Measurements from ENCODE around the gene GLRX. TPM values are rescaled to one million over a fixed set of nuclear protein-coding genes. Genes with fewer than 3 reads are reported as not detected.

GLRX gene
- polyA plus RNA-seq, 4 donors = 15.2 to 59.4 (median 51.4) TPM

DNA sequence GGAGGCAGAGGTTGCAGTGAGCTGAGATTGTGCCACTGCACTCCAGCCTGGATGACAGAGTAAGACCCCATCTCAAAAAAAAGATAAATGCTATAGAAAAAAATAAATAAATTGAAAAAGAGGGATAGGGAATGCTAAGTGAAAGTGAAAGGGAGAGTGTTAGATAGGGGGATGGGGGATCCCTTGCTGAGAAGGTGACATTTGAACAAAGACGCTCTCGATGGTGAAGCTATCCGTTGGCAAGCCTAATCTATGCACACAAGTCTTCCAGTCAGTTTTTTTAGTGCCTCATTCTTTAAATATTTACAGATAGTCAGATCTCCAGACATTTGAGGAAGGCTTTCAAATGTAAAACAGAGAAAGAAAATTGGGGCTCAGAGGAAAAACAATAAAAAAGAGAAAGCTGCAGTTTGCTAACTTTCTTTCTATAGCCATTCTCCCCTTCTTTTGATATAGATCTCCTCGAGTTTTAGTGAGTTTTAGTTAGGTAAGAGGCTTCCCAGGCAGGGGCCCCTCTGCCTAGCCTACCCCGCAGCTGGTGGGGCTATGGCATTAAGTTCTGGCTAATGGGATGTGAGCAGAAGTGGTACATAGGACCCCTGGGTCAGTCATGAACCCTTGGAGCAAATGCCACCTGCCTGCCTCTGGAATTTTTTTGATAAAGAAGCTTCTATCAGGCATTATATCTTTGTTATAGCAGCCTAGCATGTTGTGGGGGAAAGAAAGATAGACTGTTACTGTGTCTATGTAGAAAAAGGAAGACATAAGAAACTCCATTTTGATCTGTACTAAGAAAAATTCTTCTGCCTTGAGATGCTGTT lies 12.0 kb downstream of the GLRX start:
- no peak for DNase-seq (ENCODE audit: low read depth in 4 of 4, low spot score in 3 of 4)

GRCh38 chr5:95809414-95809960 lies 13.0 kb downstream of the GLRX start:
- DNase-seq (ENCODE audit: low read depth in 4 of 4, low spot score in 3 of 4) = no peak

- no peak for DNase-seq (ENCODE audit: low read depth in 4 of 4, low spot score in 3 of 4)
Observed at GRCh38 chr5:95808686-95809413, 13.7 kb downstream of the GLRX start.

- no peak for DNase-seq (ENCODE audit: low read depth in 4 of 4, low spot score in 3 of 4)
Observed at GRCh38 chr5:95808013-95808685, 14.4 kb downstream of the GLRX start.

DNA sequence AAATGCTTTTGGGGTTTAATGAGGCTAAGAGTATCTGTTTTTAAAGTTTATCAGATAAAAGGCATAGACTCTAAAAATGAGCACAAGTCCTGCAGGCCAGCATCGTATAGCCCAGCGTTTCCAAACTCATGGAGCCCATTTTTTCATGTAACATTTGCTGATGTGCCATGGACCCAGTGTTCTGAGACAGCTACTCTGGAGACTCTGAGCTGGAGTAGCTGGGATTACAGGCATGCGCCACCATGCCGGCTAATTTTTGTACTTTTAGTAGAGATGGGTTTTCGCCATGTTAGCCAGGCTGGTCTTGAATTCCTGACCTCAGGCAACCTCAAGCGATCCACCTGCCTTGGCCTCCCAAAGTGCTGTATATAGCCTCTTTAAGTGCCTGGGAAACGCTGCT lies 15.8 kb downstream of the GLRX start:
- no peak for DNase-seq (ENCODE audit: low read depth in 4 of 4, low spot score in 3 of 4)

- no peak for DNase-seq (ENCODE audit: low read depth in 4 of 4, low spot score in 3 of 4)
Observed at GRCh38 chr5:95804736-95805539, 17.6 kb downstream of the GLRX start.

DNA sequence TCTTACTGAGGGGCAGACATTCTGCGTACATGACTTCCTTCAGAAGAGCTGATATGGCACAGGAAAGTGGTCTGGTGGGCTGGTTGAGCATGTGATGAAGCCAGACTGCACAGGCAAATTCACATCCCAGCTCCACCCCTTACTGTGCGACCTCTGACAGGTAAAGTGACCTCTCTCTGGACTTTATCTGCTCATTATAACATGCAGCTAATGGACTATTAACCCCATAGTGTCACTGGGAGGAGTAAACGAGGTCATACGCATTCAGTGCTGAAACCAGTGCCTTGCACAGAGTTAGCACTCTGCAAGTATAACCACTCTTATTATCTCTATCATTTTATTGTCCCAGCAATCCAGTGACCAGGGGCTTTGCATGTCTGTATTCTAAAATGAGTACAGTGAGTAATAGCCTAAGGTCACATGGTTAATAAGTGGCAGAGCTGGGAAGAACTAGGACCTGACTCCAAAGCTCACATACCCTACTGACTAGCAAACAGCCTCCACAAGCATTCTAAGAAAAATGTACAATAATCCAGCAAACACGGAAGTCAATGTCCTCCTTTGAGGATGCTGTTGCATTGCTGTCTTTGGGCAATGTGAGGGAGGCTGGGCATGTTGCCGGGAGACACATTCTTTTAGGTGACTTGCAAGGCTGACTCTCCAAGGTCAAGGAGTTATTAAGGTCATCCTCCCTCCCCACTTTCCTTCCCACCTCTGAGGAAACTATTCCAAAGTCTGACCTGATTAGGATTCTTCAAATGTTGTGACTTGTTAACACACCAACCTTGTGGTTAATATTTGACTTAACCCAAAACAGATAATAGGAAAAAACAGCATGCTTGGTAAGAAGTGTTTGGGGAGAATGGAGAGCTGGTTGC lies 19.0 kb downstream of the GLRX start:
- no peak for DNase-seq (ENCODE audit: low read depth in 4 of 4, low spot score in 3 of 4)

GRCh38 chr5:95801961-95802360 lies 20.6 kb downstream of the GLRX start:
- DNase-seq (ENCODE audit: low read depth in 4 of 4, low spot score in 3 of 4) = no peak

DNA sequence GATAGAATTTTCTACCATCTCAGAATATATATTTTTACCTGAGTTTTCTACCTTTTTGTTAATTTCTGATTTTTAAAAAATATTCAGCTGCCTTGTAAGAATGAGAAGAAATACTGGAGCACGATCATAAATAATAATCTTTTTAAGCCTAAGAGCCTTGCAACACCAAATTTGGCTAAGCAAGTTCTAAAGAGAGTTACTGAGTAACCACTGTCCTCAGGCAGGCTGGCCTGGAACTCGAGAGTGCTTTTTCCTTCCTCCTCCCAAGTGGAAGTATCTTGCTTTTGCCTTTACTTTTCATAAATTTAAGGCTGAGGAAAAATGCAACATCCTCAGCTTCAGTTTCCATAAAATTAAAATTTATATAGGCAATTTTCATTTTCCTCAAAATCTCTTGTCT lies 21.0 kb downstream of the GLRX start:
- no peak for DNase-seq (ENCODE audit: low read depth in 4 of 4, low spot score in 3 of 4)

DNA sequence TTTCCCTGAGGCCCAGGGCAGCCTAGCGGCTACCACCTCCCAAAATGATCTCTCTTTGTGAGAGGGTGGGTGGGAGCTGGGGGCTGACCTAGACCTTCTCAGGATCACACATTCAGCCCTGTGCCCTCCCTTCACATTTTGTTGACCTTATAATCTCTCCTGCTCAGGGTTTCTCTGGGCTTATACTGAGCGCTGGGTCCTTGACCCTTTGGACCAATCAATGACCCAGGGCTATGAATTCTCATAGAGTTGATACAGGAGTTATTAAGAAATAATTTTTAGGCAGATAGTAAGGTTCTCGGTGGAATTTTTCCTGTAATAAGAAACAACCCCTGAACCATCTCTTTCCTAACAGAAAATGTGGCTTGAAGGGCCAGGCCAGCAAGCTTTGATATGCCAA lies 22.0 kb downstream of the GLRX start:
- no peak for DNase-seq (ENCODE audit: low read depth in 4 of 4, low spot score in 3 of 4)

DNA sequence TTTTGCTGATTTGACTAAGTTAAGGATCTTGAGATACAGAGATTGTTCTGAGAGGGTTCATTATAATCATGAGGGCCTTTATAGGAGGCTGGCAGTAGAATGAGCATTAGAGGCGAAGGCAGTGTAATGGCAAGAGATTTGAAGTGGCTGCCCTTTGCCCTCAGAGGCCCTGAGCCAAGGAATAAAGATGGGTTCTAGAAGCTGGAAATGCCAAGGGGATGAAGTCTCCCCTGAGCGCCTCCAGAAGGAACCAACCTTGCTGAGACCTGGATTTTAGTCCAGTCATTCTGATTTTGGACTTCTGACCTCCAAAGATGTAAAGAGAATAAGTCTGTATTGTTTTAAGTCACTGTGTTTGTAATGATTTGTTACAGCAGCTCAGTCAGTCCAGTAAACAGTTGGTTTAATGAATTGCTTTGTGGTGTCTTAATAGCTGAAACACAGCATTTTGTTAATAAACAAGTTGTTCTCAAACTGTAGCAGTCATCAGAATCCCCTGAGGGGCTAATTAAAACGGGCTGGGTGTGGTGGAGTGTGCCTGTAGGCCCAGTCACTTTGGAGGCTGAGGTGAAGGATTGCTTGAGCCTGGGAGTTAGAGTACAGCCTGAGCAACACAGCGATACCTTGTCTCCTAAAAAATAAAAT lies 23.2 kb downstream of the GLRX start:
- no peak for DNase-seq (ENCODE audit: low read depth in 4 of 4, low spot score in 3 of 4)

DNA sequence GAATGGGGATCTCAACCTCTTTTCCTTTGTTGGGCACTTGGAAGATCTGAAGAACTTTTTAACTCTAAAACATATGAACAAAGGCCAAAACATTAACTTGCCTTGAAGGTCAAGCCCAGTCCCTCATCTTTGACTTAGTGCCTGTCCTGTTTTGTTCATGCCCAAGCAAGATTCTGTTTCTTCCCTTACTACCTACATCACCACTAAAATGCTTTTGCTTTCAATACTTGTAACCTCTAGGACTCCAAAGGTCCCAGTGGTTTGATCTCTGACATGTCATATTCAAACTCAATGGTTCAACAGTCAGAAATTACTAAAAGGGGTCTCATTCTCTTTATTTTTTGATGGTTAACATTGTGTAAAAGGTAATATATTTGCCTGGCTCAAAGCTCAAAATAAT lies 24.0 kb downstream of the GLRX start:
- DNase-seq (ENCODE audit: low read depth in 4 of 4, low spot score in 3 of 4) = no peak

GRCh38 chr5:95798048-95798447 lies 24.5 kb downstream of the GLRX start:
- DNase-seq (ENCODE audit: low read depth in 4 of 4, low spot score in 3 of 4) = no peak

GRCh38 chr5:95797301-95797700 lies 25.2 kb downstream of the GLRX start:
- no peak for DNase-seq (ENCODE audit: low read depth in 4 of 4, low spot score in 3 of 4)

DNA sequence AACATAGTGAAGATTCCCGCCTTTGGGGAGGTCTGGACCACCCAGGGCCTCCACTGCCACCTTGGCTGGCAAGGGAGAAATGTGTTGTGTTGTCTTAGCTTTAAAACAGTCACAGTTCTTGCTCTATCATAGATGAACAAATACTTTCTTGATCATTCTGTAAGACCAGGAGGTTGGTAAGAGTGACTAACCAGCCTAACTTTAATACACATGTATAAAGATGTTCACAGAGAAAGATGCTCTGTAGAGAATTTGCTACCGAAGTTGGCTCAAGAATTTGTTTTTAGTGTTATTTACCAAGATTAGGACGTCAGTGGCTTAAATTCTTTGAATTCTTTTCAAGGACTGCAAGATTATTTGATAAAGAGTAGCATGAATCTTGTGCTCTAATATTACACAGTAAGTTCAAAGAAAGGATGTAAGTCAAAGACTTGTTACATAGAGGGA lies 28.4 kb downstream of the GLRX start:
- DNase-seq (ENCODE audit: low read depth in 4 of 4, low spot score in 3 of 4) = no peak

DNA sequence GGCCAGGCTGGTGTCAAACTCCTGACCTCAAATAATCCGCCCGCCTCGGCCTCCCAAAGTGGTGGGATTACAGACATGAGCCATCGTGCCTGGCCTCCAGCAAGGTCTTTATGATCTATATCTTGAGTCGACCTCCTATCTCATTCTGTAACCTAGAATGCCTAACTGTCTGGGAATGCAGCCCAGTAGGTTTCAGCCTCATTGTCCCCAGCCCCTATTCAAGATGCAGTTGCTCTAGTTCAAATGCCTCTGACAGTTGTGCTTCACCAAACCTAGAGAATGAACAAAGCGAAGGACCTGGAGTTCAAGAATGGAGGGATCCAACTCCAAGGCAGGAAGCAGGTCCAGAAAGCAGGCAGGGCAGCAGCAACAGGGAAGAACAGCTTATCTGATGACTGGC lies 30.8 kb downstream of the GLRX start:
- no peak for DNase-seq (ENCODE audit: low read depth in 4 of 4, low spot score in 3 of 4)

DNA sequence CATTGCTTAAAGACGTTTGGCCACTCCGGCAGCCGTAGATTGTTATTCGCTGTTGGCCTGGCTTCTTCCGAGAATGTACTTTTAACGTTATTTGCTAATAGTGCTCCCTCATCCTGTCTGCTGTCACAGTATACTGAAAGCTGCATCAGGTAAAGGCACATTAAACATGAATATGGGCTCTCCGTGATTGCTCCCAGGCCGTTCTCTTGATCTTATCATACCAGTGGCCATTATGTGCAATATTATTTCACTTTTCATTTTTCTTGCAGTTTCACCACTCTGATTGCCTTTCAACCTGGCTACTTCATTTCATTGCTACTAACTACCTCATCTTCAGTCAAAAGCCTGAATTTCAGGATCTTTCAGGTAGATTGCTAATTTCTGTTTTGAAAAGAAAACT lies 34.0 kb downstream of the GLRX start:
- no peak for DNase-seq (ENCODE audit: low read depth in 4 of 4, low spot score in 3 of 4)

DNA sequence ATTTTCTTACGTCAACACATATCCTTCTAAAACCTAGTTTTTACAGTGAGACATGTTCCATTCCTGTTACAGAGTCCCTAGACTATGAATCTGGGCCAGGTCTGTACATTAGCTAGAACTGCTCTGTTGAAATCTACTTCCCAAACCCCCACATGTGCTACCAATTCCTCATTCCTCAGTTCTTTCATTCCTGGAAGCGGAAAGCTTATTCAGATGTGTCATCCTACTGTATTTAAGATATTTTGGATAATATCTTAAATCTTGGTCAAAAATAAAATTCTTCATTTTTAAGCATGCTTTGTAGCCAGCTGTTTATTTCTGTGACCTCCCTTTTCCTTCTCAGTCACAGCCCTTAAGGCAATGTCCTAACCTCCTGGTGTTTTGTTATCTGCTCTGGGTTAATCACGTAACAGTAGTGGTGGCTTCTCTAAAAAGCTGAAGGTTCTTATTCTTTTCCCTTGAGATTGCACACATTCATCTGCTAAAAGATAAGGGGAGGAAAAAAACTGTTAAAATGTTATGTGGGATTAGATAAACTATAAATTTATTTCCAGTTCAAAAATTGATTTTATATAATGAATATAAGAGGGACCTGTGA lies 35.6 kb downstream of the GLRX start:
- no peak for DNase-seq (ENCODE audit: low read depth in 4 of 4, low spot score in 3 of 4)

Data from left renal pelvis (tissue), 4 donors.